Upper lobe of left lung (tissue), 6 donors: ENCODE measurements around the gene MFSD2A. TPM values are rescaled to one million over a fixed set of nuclear protein-coding genes. Genes with fewer than 3 reads are reported as not detected.
A peak's percentile ranks its signal among the peaks of the same experiment; 100 is the strongest.

Experiments
- ATAC-seq, 2 donors: fragments of 200-7000 bp; cut with Tn5 transposase; one replicate each; pipeline ENCODE4 v1.9.1; 2022; ENCODE audit warnings: mild to moderate bottlenecking in 2 of 2, moderate library complexity in 2 of 2; ENCODE audit not compliant: low FRiP score in 2 of 2
- DNase-seq, 2 donors: peaks; one replicate each; pipeline ENCODE4 v3.0.0-alpha.2; 2019 to 2020
- H3K27ac ChIP-seq, 4 donors: fragments of 200-600 bp; sonication (generic); one replicate each; pipeline ENCODE4 v1.5.1; 2016 to 2019
- H3K27me3 ChIP-seq, 4 donors: fragments of 200-600 bp; sonication (generic); one replicate each; pipeline ENCODE4 v1.5.1; 2017 to 2019
- H3K36me3 ChIP-seq, 4 donors: fragments of 200-600 bp; sonication (generic); one replicate each; pipeline ENCODE4 v1.5.1; 2016 to 2019
- H3K4me1 ChIP-seq, 4 donors: fragments of 200-600 bp; sonication (generic); one replicate each; pipeline ENCODE4 v1.5.1; 2018 to 2019
- H3K4me3 ChIP-seq, 4 donors: fragments of 200-600 bp; sonication (generic); one replicate each; pipeline ENCODE4 v1.5.1; 2017 to 2019; ENCODE audit warnings: mild to moderate bottlenecking in 2 of 4, moderate library complexity in 1 of 4
- H3K9me3 ChIP-seq, 4 donors: fragments of 200-600 bp; sonication (generic); one replicate each; pipeline ENCODE4 v1.5.1; 2018 to 2019
- CTCF ChIP-seq, 6 experiments: fragments of 450-650 bp in 4 of 6; fragments of 200-600 bp in 2 of 6; sonication (generic) in 2 of 6; IDR thresholded peaks; one replicate each; pipeline ENCODE4 v1.5.1; 2016 to 2019; ENCODE audit warnings: antibody characterized with exemption in 6 of 6
- EP300 ChIP-seq, 4 donors: sonication (generic); formaldehyde crosslinking; IDR thresholded peaks; one replicate each; pipeline ENCODE4 v1.5.1; 2017; ENCODE audit warnings: antibody characterized with exemption in 4 of 4, control low read depth in 2 of 4
- POLR2A ChIP-seq, 4 donors: fragments of 450-650 bp; IDR thresholded peaks; one replicate each; pipeline ENCODE4 v1.5.1; 2016 to 2017; ENCODE audit warnings: antibody characterized with exemption in 4 of 4, mild to moderate bottlenecking in 2 of 4
- POLR2AphosphoS5 ChIP-seq, 2 donors: sonication (generic); formaldehyde crosslinking; IDR thresholded peaks; one replicate each; pipeline ENCODE4 v1.5.1; 2017; ENCODE audit warnings: antibody characterized with exemption in 2 of 2
- WGBS, 2 donors: methylation state at CpG; one replicate each; pipeline ENCODE4 v1.1.5; 2017 to 2018; 5-methylcytosine and 5-hydroxymethylcytosine counted together
- total RNA-seq, 6 donors: library from RNA; depleted of rRNA in 4 of 6; stranded (reverse); fragments of >200 nt in 4 of 6; gene quantifications; one replicate each; pipeline versions ENCODE4 v1.1.0 to v1.2.1, GENCODE V29; 2016 to 2021
- donor health status: DM: no; HTN: no; CAD: no; lungs with moderate emphysema.
- donor health status: DM: no; HTN: yes; CAD: no; lungs with severe emphysema.

MFSD2A gene
- total RNA-seq, 6 donors from 2014 or later = 63.9 to 196 (median 109) TPM

- WGBS, 2 donors = 60 to 73% methylated on average over 4 to 7 of the region's 7 CpGs
- Histone ChIP-seq H3K4me3 (no peak overlapping the region), H3K27me3 (no peaks in the 10 kb centered on the region), H3K36me3 (no peaks in the 10 kb centered on the region), H3K4me1 (peaks cover 3 to 32% (median 13%) of the 10 kb centered on the region in 4 donors), H3K27ac (no peak overlapping the region), H3K9me3 (no peaks in the 10 kb centered on the region)
- no peak for TF ChIP-seq CTCF (IDR thresholded peaks at IDR 0.05)
- TF ChIP-seq POLR2A (IDR thresholded peaks at IDR 0.05) = no peak
- no peak for TF ChIP-seq EP300 (IDR thresholded peaks at IDR 0.05)
- no peak for TF ChIP-seq POLR2AphosphoS5 (IDR thresholded peaks at IDR 0.05)
- ATAC-seq = no peak
- DNase-seq = no peak
Measured at GRCh38 chr1:39928809-39929587, 25.9 kb upstream of the MFSD2A start.

- ATAC-seq (peak; percentile 96), DNase-seq (peak in 1 of 2 donors; percentile 96)
- Histone ChIP-seq H3K4me1 (peaks cover 14 to 28% (median 20%) of the 10 kb centered on the region in 4 donors), H3K36me3 (no peaks in the 10 kb centered on the region), H3K27ac (peak overlapping the region; percentile 69 to 86 (median 80)), H3K27me3 (no peaks in the 10 kb centered on the region), H3K4me3 (no peak overlapping the region), H3K9me3 (no peaks in the 10 kb centered on the region)
- WGBS, 2 donors = 31 to 35% methylated on average over 12 of the region's 12 CpGs
- TF ChIP-seq EP300 (IDR thresholded peaks at IDR 0.05) (peak in 1 of 4 donors; percentile 13), POLR2AphosphoS5 (IDR thresholded peaks at IDR 0.05) (peak; percentile 90), CTCF (IDR thresholded peaks at IDR 0.05) (no peak), POLR2A (IDR thresholded peaks at IDR 0.05) (peak in 2 of 4 donors; percentile 49)
Measured at GRCh38 chr1:39933956-39934941, 20.7 kb upstream of the MFSD2A start.

GRCh38 chr1:39936724-39937491, 18.0 kb upstream of the MFSD2A start:
- peak; percentile 3 to 43 for ATAC-seq
- Histone ChIP-seq H3K36me3 (no peaks in the 10 kb centered on the region), H3K4me3 (peak overlapping the region in 1 of 4 donors; percentile 3), H3K27ac (peak overlapping the region; percentile 34 to 86 (median 62)), H3K9me3 (no peaks in the 10 kb centered on the region), H3K4me1 (peaks cover 18 to 34% (median 27%) of the 10 kb centered on the region in 4 donors), H3K27me3 (no peaks in the 10 kb centered on the region)
- DNase-seq = peak in 1 of 2 donors; percentile 48
- 30 to 36% methylated on average over 2 of the region's 2 CpGs for WGBS, 2 donors
- no peak for TF ChIP-seq POLR2AphosphoS5 (IDR thresholded peaks at IDR 0.05)
- TF ChIP-seq POLR2A (IDR thresholded peaks at IDR 0.05) = peak in 1 of 4 donors; percentile 31

GRCh38 chr1:39938856-39939255, 16.1 kb upstream of the MFSD2A start:
- Histone ChIP-seq H3K27me3 (no peaks in the 10 kb centered on the region), H3K9me3 (no peaks in the 10 kb centered on the region), H3K27ac (no peak overlapping the region), H3K4me3 (no peak overlapping the region), H3K36me3 (no peaks in the 10 kb centered on the region), H3K4me1 (peaks cover 14 to 28% (median 21%) of the 10 kb centered on the region in 4 donors)
- 84 to 93% methylated on average over 8 of the region's 8 CpGs for WGBS, 2 donors
- no peak for ATAC-seq
- no peak for TF ChIP-seq POLR2A (IDR thresholded peaks at IDR 0.05)
- no peak for TF ChIP-seq CTCF (IDR thresholded peaks at IDR 0.05)
- no peak for TF ChIP-seq EP300 (IDR thresholded peaks at IDR 0.05)
- TF ChIP-seq POLR2AphosphoS5 (IDR thresholded peaks at IDR 0.05) = no peak
- DNase-seq = no peak
